Measurements from ENCODE around the gene RAMP3. TPM values are rescaled to one million over a fixed set of nuclear protein-coding genes. Genes with fewer than 3 reads are reported as not detected.
"Not testable (repeated sequence)": the region's sequence is repeated elsewhere in the genome, so short reads cannot be mapped to it uniquely, and the experiment has no call there.

RAMP3 gene
- total RNA-seq, 1 donor from 2014 or later = 50.1 TPM

GRCh38 chr7:45199506-45199905 is 41.9 kb downstream of the RAMP3 start:
- Histone ChIP-seq H3K4me3 (no peak overlapping the region), H3K4me1 (peaks cover 6% of the 10 kb centered on the region), H3K27me3 (no peaks in the 10 kb centered on the region), H3K9me3 (no peaks in the 10 kb centered on the region), H3K36me3 (no peaks in the 10 kb centered on the region), H3K27ac (no peak overlapping the region)
- no peak for DNase-seq (ENCODE audit: extremely low spot score in 2 of 2)
- intact Hi-C loops (cut with DNase I) = no loop called here
- TF ChIP-seq POLR2A (IDR thresholded peaks at IDR 0.05) = no peak
- TF ChIP-seq POLR2AphosphoS5 (IDR thresholded peaks at IDR 0.05; ENCODE audit: insufficient read depth in 1 of 2, low read depth in 1 of 2) = no peak
- TF ChIP-seq CTCF (IDR thresholded peaks at IDR 0.05) = no peak

- no peaks in the 10 kb centered on the region for H3K36me3 ChIP-seq
- H3K27me3 ChIP-seq = no peaks in the 10 kb centered on the region
- no peak overlapping the region for H3K27ac ChIP-seq
- intact Hi-C loops (cut with DNase I) = no loop called here
- no peak for DNase-seq (ENCODE audit: extremely low spot score in 2 of 2)
- TF ChIP-seq POLR2A (IDR thresholded peaks at IDR 0.05) = no peak
- TF ChIP-seq CTCF (IDR thresholded peaks at IDR 0.05) = no peak
- no peak for TF ChIP-seq POLR2AphosphoS5 (IDR thresholded peaks at IDR 0.05; ENCODE audit: insufficient read depth in 1 of 2, low read depth in 1 of 2)
- H3K9me3 ChIP-seq = no peaks in the 10 kb centered on the region
- H3K4me1 ChIP-seq = peaks cover 6% of the 10 kb centered on the region
- no peak overlapping the region for H3K4me3 ChIP-seq
Observed at GRCh38 chr7:45202625-45203024, 45.0 kb downstream of the RAMP3 start.

- intact Hi-C loops (cut with DNase I) = no loop called here
- Histone ChIP-seq H3K4me3 (no peak overlapping the region), H3K36me3 (no peaks in the 10 kb centered on the region), H3K4me1 (peaks cover 6% of the 10 kb centered on the region), H3K27me3 (no peaks in the 10 kb centered on the region), H3K9me3 (no peaks in the 10 kb centered on the region), H3K27ac (no peak overlapping the region)
- no peak for DNase-seq (ENCODE audit: extremely low spot score in 2 of 2)
- TF ChIP-seq POLR2A (IDR thresholded peaks at IDR 0.05) = no peak
- TF ChIP-seq POLR2AphosphoS5 (IDR thresholded peaks at IDR 0.05; ENCODE audit: insufficient read depth in 1 of 2, low read depth in 1 of 2) = no peak
- TF ChIP-seq CTCF (IDR thresholded peaks at IDR 0.05) = no peak
Observed at GRCh38 chr7:45203036-45203435, 45.4 kb downstream of the RAMP3 start.

- Histone ChIP-seq H3K27me3 (no peaks in the 10 kb centered on the region), H3K4me1 (peaks cover 6% of the 10 kb centered on the region), H3K27ac (peak overlapping the region; percentile 49), H3K9me3 (no peaks in the 10 kb centered on the region), H3K36me3 (no peaks in the 10 kb centered on the region), H3K4me3 (peak overlapping the region in 1 of 2 donors; percentile 25)
- TF ChIP-seq POLR2AphosphoS5 (IDR thresholded peaks at IDR 0.05; ENCODE audit: insufficient read depth in 1 of 2, low read depth in 1 of 2) (no peak), POLR2A (IDR thresholded peaks at IDR 0.05) (no peak), CTCF (IDR thresholded peaks at IDR 0.05) (no peak)
- intact Hi-C loops (cut with DNase I) = no loop called here
- no peak for DNase-seq (ENCODE audit: extremely low spot score in 2 of 2)
Observed at GRCh38 chr7:45203459-45203858, 45.9 kb downstream of the RAMP3 start.

- no peak for DNase-seq (ENCODE audit: extremely low spot score in 2 of 2)
Observed at GRCh38 chr7:45203936-45204445, 46.4 kb downstream of the RAMP3 start.

GRCh38 chr7:45206266-45206665 is 48.7 kb downstream of the RAMP3 start:
- DNase-seq (ENCODE audit: extremely low spot score in 2 of 2); H3K4me1 ChIP-seq; H3K27ac ChIP-seq; H3K9me3 ChIP-seq; H3K36me3 ChIP-seq; intact Hi-C loops (cut with DNase I); H3K4me3 ChIP-seq; H3K27me3 ChIP-seq: not testable (repeated sequence)

More at GRCh38 chr7:45203936-45204445, 46.4 kb downstream of the RAMP3 start:
- TF ChIP-seq CTCF (IDR thresholded peaks at IDR 0.05) (no peak), POLR2A (IDR thresholded peaks at IDR 0.05) (no peak), POLR2AphosphoS5 (IDR thresholded peaks at IDR 0.05; ENCODE audit: insufficient read depth in 1 of 2, low read depth in 1 of 2) (peak in 1 of 2 donors; percentile 8)
- no peaks in the 10 kb centered on the region for H3K9me3 ChIP-seq
- no peaks in the 10 kb centered on the region for H3K36me3 ChIP-seq
- no peaks in the 10 kb centered on the region for H3K27me3 ChIP-seq
- H3K4me3 ChIP-seq = peak overlapping the region; percentile 25 to 34
- intact Hi-C loops (cut with DNase I) = no loop called here
- peak overlapping the region; percentile 49 for H3K27ac ChIP-seq
- H3K4me1 ChIP-seq = peaks cover 6% of the 10 kb centered on the region

GRCh38 chr7:45209909-45210308 is 52.3 kb downstream of the RAMP3 start:
- H3K36me3 ChIP-seq; H3K4me1 ChIP-seq; DNase-seq (ENCODE audit: extremely low spot score in 2 of 2); H3K27me3 ChIP-seq; H3K4me3 ChIP-seq; intact Hi-C loops (cut with DNase I); H3K9me3 ChIP-seq; H3K27ac ChIP-seq: not testable (repeated sequence)

Measured in vagina (tissue), 2 donors.